ENCODE measurements around the gene CAMK2B.

DNA sequence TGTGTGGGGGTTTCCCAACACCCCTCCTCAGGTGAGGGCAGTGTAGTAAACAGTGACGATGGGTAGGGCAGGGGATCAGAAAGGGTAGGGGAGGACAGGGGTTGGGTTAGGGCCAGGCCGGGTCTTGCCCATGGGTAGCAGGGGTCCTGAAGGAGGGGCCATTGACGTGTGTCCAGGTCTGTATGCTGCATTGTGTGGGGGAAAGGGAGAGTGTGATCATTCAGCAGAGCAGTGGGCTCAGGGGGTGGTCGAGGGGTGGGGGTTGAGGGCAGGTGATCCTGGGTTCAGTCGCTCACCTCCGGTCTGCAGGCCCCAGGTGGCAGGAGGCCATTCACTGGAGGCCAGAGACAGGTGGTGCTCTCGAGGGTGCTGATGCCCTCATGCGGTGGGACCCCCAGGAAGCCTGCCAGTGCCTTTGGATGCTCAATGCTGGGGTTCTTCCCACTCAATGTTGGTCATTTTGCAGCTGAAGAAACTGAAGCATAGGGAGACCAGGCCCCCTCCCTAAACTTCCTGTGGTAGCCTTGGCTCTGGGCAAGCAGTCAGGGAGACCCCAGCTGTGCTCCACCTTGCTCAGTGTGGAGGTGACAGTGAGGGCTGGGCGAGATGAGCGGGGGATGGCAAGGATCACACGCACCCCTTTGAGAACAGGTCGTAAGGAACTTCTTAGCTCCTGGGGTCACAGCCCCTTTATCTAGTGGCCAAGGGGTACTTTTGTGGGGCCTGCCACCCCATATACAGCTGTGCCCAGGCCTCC, 48.8 kb upstream of the CAMK2B start:
- TF ChIP-seq, protein P1, sequence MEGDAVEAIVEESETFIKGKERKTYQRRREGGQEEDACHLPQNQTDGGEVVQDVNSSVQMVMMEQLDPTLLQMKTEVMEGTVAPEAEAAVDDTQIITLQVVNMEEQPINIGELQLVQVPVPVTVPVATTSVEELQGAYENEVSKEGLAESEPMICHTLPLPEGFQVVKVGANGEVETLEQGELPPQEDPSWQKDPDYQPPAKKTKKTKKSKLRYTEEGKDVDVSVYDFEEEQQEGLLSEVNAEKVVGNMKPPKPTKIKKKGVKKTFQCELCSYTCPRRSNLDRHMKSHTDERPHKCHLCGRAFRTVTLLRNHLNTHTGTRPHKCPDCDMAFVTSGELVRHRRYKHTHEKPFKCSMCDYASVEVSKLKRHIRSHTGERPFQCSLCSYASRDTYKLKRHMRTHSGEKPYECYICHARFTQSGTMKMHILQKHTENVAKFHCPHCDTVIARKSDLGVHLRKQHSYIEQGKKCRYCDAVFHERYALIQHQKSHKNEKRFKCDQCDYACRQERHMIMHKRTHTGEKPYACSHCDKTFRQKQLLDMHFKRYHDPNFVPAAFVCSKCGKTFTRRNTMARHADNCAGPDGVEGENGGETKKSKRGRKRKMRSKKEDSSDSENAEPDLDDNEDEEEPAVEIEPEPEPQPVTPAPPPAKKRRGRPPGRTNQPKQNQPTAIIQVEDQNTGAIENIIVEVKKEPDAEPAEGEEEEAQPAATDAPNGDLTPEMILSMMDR (IDR thresholded peaks at IDR 0.05) = no peak
- TF ChIP-seq POLR2A (IDR thresholded peaks at IDR 0.05) = no peak

All from esophagus squamous epithelium (tissue), 4 donors.